ENCODE results near the gene LRRC74B.
"Not testable (repeated sequence)": the region's sequence is repeated elsewhere in the genome, so short reads cannot be mapped to it uniquely, and the experiment has no call there.

The LRRC74B gene

GRCh38 chr22:21045585-21046294 lies at the start of gene LRRC74B:
TSS of gene LRRC74B (plus strand) at chr22:21045946. CDS start at chr22:21045987, 41 bp downstream.
- DNase-seq (ENCODE audit: low read depth): peak; percentile 91

GRCh38 chr22:20996031-20996410 lies 49.7 kb upstream of the LRRC74B start:
- DNase-seq (ENCODE audit: low read depth): no peak

GRCh38 chr22:20996598-20997535 lies 48.9 kb upstream of the LRRC74B start:
- DNase-seq (ENCODE audit: low read depth): no peak

- no peak for DNase-seq (ENCODE audit: low read depth)
These were observed 48.0 kb upstream of the LRRC74B start for GRCh38 chr22:20997536-20998257.

GRCh38 chr22:20998411-20999336 lies 47.1 kb upstream of the LRRC74B start:
- DNase-seq (ENCODE audit: low read depth): no peak

- DNase-seq (ENCODE audit: low read depth): no peak
These were observed 46.2 kb upstream of the LRRC74B start for GRCh38 chr22:20999350-21000206.

- DNase-seq (ENCODE audit: low read depth): no peak
These were observed 45.3 kb upstream of the LRRC74B start for GRCh38 chr22:21000207-21000986.

- peak; percentile 23 for DNase-seq (ENCODE audit: low read depth)
These were observed 44.7 kb upstream of the LRRC74B start for GRCh38 chr22:21000987-21001600.

GRCh38 chr22:21001601-21002325 lies 44.0 kb upstream of the LRRC74B start, which contains the start of gene THAP7:
TSS of gene THAP7 (minus strand) at chr22:21002118. CDS start at chr22:21001911, 207 bp downstream.
- DNase-seq (ENCODE audit: low read depth): peak; percentile 95

- DNase-seq (ENCODE audit: low read depth): no peak
These were observed 42.0 kb upstream of the LRRC74B start for GRCh38 chr22:21003782-21004181.

- DNase-seq (ENCODE audit: low read depth): not testable (repeated sequence)
These were observed 36.5 kb upstream of the LRRC74B start for GRCh38 chr22:21009208-21009607.

- DNase-seq (ENCODE audit: low read depth): peak; percentile 68
These were observed 35.9 kb upstream of the LRRC74B start for GRCh38 chr22:21009638-21010425.

GRCh38 chr22:21010426-21011113 lies 35.2 kb upstream of the LRRC74B start:
- no peak for DNase-seq (ENCODE audit: low read depth)

- no peak for DNase-seq (ENCODE audit: low read depth)
These were observed 33.0 kb upstream of the LRRC74B start for GRCh38 chr22:21012446-21013407.

GRCh38 chr22:21013657-21014201 lies 32.0 kb upstream of the LRRC74B start:
- DNase-seq (ENCODE audit: low read depth): no peak
